ENCODE results near the gene RAD54L2.
"Not testable (repeated sequence)": the region's sequence is repeated elsewhere in the genome, so short reads cannot be mapped to it uniquely, and the experiment has no call there.

The RAD54L2 gene

GRCh38 chr3:51539291-51539941 lies 897 bp downstream of the RAD54L2 start:
- peak; percentile 21 for DNase-seq (ENCODE audit: low read depth)

GRCh38 chr3:51542596-51542995 lies 4.1 kb downstream of the RAD54L2 start:
- not testable (repeated sequence) for DNase-seq (ENCODE audit: low read depth)

GRCh38 chr3:51544011-51544775 lies 5.7 kb downstream of the RAD54L2 start:
- no peak for DNase-seq (ENCODE audit: low read depth)

GRCh38 chr3:51547274-51547673 lies 8.8 kb downstream of the RAD54L2 start:
- no peak for DNase-seq (ENCODE audit: low read depth)

GRCh38 chr3:51549311-51549710 lies 10.8 kb downstream of the RAD54L2 start:
- no peak for DNase-seq (ENCODE audit: low read depth)

GRCh38 chr3:51550080-51550819 lies 11.7 kb downstream of the RAD54L2 start:
- DNase-seq (ENCODE audit: low read depth), result no peak

- no peak for DNase-seq (ENCODE audit: low read depth)
Measured at GRCh38 chr3:51557993-51558392, 19.5 kb downstream of the RAD54L2 start.

- DNase-seq (ENCODE audit: low read depth), result no peak
Measured at GRCh38 chr3:51559411-51559888, 20.9 kb downstream of the RAD54L2 start.

GRCh38 chr3:51559961-51560360 lies 21.4 kb downstream of the RAD54L2 start:
- DNase-seq (ENCODE audit: low read depth), result no peak

GRCh38 chr3:51562403-51562802 lies 23.9 kb downstream of the RAD54L2 start:
- not testable (repeated sequence) for DNase-seq (ENCODE audit: low read depth)

- no peak for DNase-seq (ENCODE audit: low read depth)
Measured at GRCh38 chr3:51568036-51568435, 29.5 kb downstream of the RAD54L2 start.

GRCh38 chr3:51568996-51569395 lies 30.5 kb downstream of the RAD54L2 start:
- DNase-seq (ENCODE audit: low read depth), result no peak

GRCh38 chr3:51578238-51578637 lies 39.7 kb downstream of the RAD54L2 start:
- DNase-seq (ENCODE audit: low read depth), result no peak

GRCh38 chr3:51580418-51580817 lies 41.9 kb downstream of the RAD54L2 start:
- no peak for DNase-seq (ENCODE audit: low read depth)

GRCh38 chr3:51581524-51581923 lies 43.0 kb downstream of the RAD54L2 start:
- DNase-seq (ENCODE audit: low read depth), result no peak

- no peak for DNase-seq (ENCODE audit: low read depth)
Measured at GRCh38 chr3:51585197-51585596, 46.7 kb downstream of the RAD54L2 start.

- no peak for DNase-seq (ENCODE audit: low read depth)
Measured at GRCh38 chr3:51585871-51586270, 47.4 kb downstream of the RAD54L2 start.
